Activated T-cell treated with anti-CD3 and anti-CD28 coated beads, Interleukin-2, amount 50 U/mL, for 72 hours (primary cell): ENCODE measurements around the gene GADD45G. TPM values are rescaled to one million over a fixed set of nuclear protein-coding genes. Genes with fewer than 3 reads are reported as not detected.

Experiments used
- ATAC-seq, 2 donors: fragments of 150-1000 bp; cut with Tn5 transposase; replicated peaks in 1 of 2; 2 replicates each; pipeline ENCODE4 v1.10.0; 2021; ENCODE audit warnings: moderate library complexity in 2 of 2, mild to moderate bottlenecking in 1 of 2
- DNase-seq, 2 donors: peaks; one replicate each; pipeline ENCODE4 v3.0.0; 2021 to 2022; ENCODE audit warnings: mixed read lengths in 1 of 2
- H3K27ac Mint-ChIP-seq: one replicate; pipeline ENCODE4 v1.8.0; 2022; ENCODE audit warnings: mild to moderate bottlenecking, moderate library complexity, mixed read lengths
- H3K27me3 Mint-ChIP-seq: one replicate; pipeline ENCODE4 v1.8.0; 2022; ENCODE audit warnings: low read depth, mixed read lengths
- H3K36me3 Mint-ChIP-seq, 2 donors: one replicate each; pipeline ENCODE4 v1.8.0; 2022; ENCODE audit warnings: mixed read lengths in 2 of 2, mild to moderate bottlenecking in 1 of 2; ENCODE audit not compliant: insufficient read depth in 2 of 2
- H3K4me1 Mint-ChIP-seq: one replicate; pipeline ENCODE4 v1.8.0; 2022; ENCODE audit warnings: low read depth, mixed read lengths
- H3K4me3 Mint-ChIP-seq, 2 donors: one replicate each; pipeline ENCODE4 v1.8.0; 2022; ENCODE audit warnings: mild to moderate bottlenecking in 2 of 2, mixed read lengths in 2 of 2, moderate library complexity in 2 of 2
- H3K9me3 Mint-ChIP-seq, 2 donors: one replicate each; pipeline ENCODE4 v1.8.0; 2022; ENCODE audit warnings: mixed read lengths in 2 of 2
- total RNA-seq, 2 donors: library from RNA; stranded (reverse); gene quantifications; one replicate each; pipeline ENCODE4 v1.2.3, GENCODE V29; 2022

GADD45G gene
- 1 to 10 TPM; 6.0 TPM for total RNA-seq

- H3K36me3 Mint-ChIP-seq = peaks cover 0 to 2% of the 10 kb centered on the region in 2 donors
These were observed at the start of gene GADD45G for GRCh38 chr9:89604729-89605464. Gene GADD45G (plus strand): TSS chr9:89605012. CDS start chr9:89605122, 110 bp downstream.

GRCh38 chr9:89555036-89555415 lies 49.8 kb upstream of the GADD45G start:
- Mint-ChIP-seq H3K27ac (no peak overlapping the region), H3K9me3 (no peaks in the 10 kb centered on the region), H3K4me3 (no peak overlapping the region), H3K36me3 (no peaks in the 10 kb centered on the region), H3K27me3 (peaks cover 6% of the 10 kb centered on the region), H3K4me1 (peaks cover 31% of the 10 kb centered on the region)
- DNase-seq (no peak), ATAC-seq (no peak)

More at GRCh38 chr9:89604729-89605464, at the start of gene GADD45G:
- ATAC-seq = peak; percentile 72 to 77
- peaks cover 30% of the 10 kb centered on the region for H3K4me1 Mint-ChIP-seq
- peak within 1 kb of the TSS; percentile 85 to 93 for H3K4me3 Mint-ChIP-seq
- DNase-seq = peak; percentile 88 to 94
- H3K9me3 Mint-ChIP-seq = no peaks in the 10 kb centered on the region
- H3K27ac Mint-ChIP-seq = peak within 1 kb of the TSS; percentile 76
- no peaks in the 10 kb centered on the region for H3K27me3 Mint-ChIP-seq

- DNase-seq (no peak), ATAC-seq (peak; percentile 53 to 63)
- H3K4me3 Mint-ChIP-seq = peak overlapping the region; percentile 9 to 45
- no peaks in the 10 kb centered on the region for H3K9me3 Mint-ChIP-seq
- peaks cover 6% of the 10 kb centered on the region for H3K27me3 Mint-ChIP-seq
- H3K36me3 Mint-ChIP-seq = no peaks in the 10 kb centered on the region
- H3K4me1 Mint-ChIP-seq = peaks cover 31% of the 10 kb centered on the region
- H3K27ac Mint-ChIP-seq = peak overlapping the region; percentile 1
These were observed 49.1 kb upstream of the GADD45G start for GRCh38 chr9:89555451-89556375.

GRCh38 chr9:89558196-89558899 lies 46.5 kb upstream of the GADD45G start:
- ATAC-seq (no peak), DNase-seq (no peak)
- Mint-ChIP-seq H3K4me1 (peaks cover 31% of the 10 kb centered on the region), H3K4me3 (no peak overlapping the region), H3K36me3 (no peaks in the 10 kb centered on the region), H3K9me3 (no peaks in the 10 kb centered on the region), H3K27me3 (peaks cover 10% of the 10 kb centered on the region), H3K27ac (no peak overlapping the region)

GRCh38 chr9:89558948-89559347 lies 45.9 kb upstream of the GADD45G start:
- ATAC-seq (no peak), DNase-seq (no peak)
- Mint-ChIP-seq H3K36me3 (no peaks in the 10 kb centered on the region), H3K4me3 (no peak overlapping the region), H3K27ac (no peak overlapping the region), H3K9me3 (no peaks in the 10 kb centered on the region), H3K4me1 (peaks cover 31% of the 10 kb centered on the region), H3K27me3 (peaks cover 14% of the 10 kb centered on the region)

- Mint-ChIP-seq H3K4me1 (peaks cover 20% of the 10 kb centered on the region), H3K27ac (no peak overlapping the region), H3K4me3 (no peak overlapping the region), H3K9me3 (peaks cover 0 to 2% of the 10 kb centered on the region in 2 donors), H3K36me3 (no peaks in the 10 kb centered on the region), H3K27me3 (peaks cover 14% of the 10 kb centered on the region)
- DNase-seq (no peak), ATAC-seq (no peak)
These were observed 42.5 kb upstream of the GADD45G start for GRCh38 chr9:89562186-89562814.

- no peak overlapping the region for H3K4me3 Mint-ChIP-seq
- ATAC-seq (no peak), DNase-seq (no peak)
- H3K36me3 Mint-ChIP-seq = no peaks in the 10 kb centered on the region
- peaks cover 8% of the 10 kb centered on the region for H3K27me3 Mint-ChIP-seq
- H3K9me3 Mint-ChIP-seq = peaks cover 0 to 4% of the 10 kb centered on the region in 2 donors
- H3K4me1 Mint-ChIP-seq = peaks cover 16% of the 10 kb centered on the region
- no peak overlapping the region for H3K27ac Mint-ChIP-seq
These were observed 41.1 kb upstream of the GADD45G start for GRCh38 chr9:89563571-89564345.

GRCh38 chr9:89564346-89564878 lies 40.4 kb upstream of the GADD45G start:
- peak; percentile 35 to 54 for ATAC-seq
- H3K36me3 Mint-ChIP-seq = no peaks in the 10 kb centered on the region
- H3K4me1 Mint-ChIP-seq = peaks cover 16% of the 10 kb centered on the region
- H3K27ac Mint-ChIP-seq = no peak overlapping the region
- peak in 1 of 2 donors; percentile 15 for DNase-seq
- no peak overlapping the region for H3K4me3 Mint-ChIP-seq
- peaks cover 8% of the 10 kb centered on the region for H3K27me3 Mint-ChIP-seq
- peaks cover 0 to 4% of the 10 kb centered on the region in 2 donors for H3K9me3 Mint-ChIP-seq

- ATAC-seq = no peak
- Mint-ChIP-seq H3K4me1 (peaks cover 23% of the 10 kb centered on the region), H3K27ac (no peak overlapping the region), H3K9me3 (peaks cover 0 to 4% of the 10 kb centered on the region in 2 donors), H3K27me3 (peaks cover 8% of the 10 kb centered on the region), H3K4me3 (no peak overlapping the region), H3K36me3 (no peaks in the 10 kb centered on the region)
- no peak for DNase-seq
These were observed 37.2 kb upstream of the GADD45G start for GRCh38 chr9:89567649-89568048.

GRCh38 chr9:89574309-89574708 lies 30.5 kb upstream of the GADD45G start:
- H3K27me3 Mint-ChIP-seq = peaks cover 32% of the 10 kb centered on the region
- peaks cover 0 to 1% of the 10 kb centered on the region in 2 donors for H3K36me3 Mint-ChIP-seq
- DNase-seq (no peak), ATAC-seq (no peak)
- H3K27ac Mint-ChIP-seq = no peak overlapping the region
- peaks cover 13% of the 10 kb centered on the region for H3K4me1 Mint-ChIP-seq
- H3K4me3 Mint-ChIP-seq = no peak overlapping the region
- H3K9me3 Mint-ChIP-seq = no peaks in the 10 kb centered on the region

GRCh38 chr9:89576404-89576839 lies 28.4 kb upstream of the GADD45G start:
- Mint-ChIP-seq H3K27me3 (peaks cover 45% of the 10 kb centered on the region), H3K27ac (no peak overlapping the region), H3K36me3 (peaks cover 0 to 1% of the 10 kb centered on the region in 2 donors), H3K9me3 (no peaks in the 10 kb centered on the region), H3K4me1 (peaks cover 17% of the 10 kb centered on the region), H3K4me3 (no peak overlapping the region)
- peak in 1 of 2 donors; percentile 27 for DNase-seq
- no peak for ATAC-seq
